Cortex of kidney (tissue), 1 donor: Measurements from ENCODE around the gene MYOCOS.

ENCODE experiments used
- DNase-seq: peaks from one replicate; lab custom pipeline; 2025; lab: John Stamatoyannopoulos, UW

MYOCOS gene

DNA sequence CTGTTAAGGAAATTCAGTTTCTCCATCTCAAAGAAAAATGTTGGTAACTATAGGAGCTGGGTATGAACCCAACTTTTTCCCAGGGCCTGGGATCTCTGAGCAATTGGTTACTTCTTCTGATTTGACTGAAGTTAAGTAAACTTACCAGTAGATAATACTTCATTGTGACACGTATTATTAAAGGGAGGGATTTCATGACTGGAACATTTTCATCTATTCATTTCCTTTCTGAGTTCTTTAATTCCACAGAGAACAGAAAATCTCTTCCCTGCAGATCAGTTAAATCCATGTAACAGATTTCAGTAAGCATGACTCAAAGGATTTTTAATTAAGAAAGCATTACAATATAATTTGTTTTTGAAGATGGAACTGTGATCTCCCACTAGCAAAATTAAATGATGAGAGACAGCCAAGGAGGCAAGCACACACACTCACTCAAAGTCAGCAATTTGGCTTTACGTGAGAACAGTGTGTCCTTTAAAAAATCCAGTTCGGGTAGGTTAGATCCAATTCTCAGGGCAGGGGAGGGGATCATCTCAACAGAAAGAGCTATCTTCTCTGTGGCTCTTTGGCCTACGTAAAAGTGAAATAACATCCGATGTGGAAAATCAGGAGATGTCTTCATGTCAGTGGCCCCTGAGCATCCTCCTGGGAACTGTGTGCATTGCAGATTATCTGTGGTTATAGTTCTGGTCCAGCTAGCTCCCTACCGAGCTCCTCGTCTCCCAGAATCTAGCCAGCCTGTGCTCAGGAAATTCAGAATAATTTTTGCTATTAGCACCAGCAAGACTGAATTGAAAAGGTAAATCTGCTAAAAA is 41.2 kb downstream of the MYOCOS start:
- no peak for DNase-seq

DNA sequence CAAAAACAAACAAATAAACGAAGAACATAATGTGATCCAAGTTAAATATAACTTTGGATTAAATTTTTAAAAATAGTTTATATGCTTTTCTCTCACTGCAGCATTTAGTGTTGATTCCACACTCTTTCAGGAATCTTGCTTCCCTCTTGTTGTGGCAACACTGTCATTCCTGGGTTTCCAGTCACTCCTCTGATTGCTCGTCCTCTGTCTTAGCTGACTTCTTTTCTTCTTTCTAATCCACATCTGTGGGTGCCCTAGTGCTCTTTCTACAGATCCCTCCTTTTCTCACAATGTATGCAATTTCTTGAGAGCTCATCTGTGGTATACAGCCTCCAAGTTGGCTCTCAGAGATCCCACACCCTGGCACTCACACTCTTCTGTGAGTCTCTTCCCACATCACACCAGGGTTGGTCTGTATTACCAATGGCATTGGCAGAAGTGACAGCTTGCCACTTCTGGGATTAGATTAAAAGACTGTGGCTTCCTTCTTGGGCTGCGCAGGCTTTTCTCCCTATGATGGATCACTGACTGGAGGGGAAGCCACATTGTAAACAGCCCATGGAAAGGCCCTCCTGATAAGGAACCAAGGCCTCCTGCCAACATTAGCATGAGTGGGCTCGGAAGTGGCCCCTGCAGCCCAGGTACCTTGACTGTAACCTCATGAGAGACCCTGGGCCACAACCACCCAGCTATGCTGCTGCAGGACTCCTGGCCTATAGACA is 42.0 kb downstream of the MYOCOS start:
- no peak for DNase-seq

DNA sequence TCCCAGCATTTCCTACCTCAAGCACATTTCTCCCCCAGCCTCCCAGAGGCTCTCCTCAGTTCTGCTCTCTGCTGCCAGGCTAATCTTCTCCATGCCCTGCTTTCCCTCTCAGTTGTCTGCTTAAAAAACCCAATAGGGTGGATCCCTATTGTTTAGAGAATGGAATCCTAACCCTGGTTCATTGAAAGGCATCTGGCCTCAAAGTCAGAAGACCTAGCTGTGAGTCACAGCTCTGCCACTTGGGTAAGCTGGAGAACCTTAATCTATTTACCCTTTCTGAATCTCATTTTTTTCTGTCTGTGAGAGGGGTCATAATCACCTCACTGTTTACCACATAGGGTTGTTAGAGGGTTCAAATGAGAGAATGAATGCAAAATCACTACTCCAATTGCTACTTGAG is 42.9 kb downstream of the MYOCOS start:
- no peak for DNase-seq

DNA sequence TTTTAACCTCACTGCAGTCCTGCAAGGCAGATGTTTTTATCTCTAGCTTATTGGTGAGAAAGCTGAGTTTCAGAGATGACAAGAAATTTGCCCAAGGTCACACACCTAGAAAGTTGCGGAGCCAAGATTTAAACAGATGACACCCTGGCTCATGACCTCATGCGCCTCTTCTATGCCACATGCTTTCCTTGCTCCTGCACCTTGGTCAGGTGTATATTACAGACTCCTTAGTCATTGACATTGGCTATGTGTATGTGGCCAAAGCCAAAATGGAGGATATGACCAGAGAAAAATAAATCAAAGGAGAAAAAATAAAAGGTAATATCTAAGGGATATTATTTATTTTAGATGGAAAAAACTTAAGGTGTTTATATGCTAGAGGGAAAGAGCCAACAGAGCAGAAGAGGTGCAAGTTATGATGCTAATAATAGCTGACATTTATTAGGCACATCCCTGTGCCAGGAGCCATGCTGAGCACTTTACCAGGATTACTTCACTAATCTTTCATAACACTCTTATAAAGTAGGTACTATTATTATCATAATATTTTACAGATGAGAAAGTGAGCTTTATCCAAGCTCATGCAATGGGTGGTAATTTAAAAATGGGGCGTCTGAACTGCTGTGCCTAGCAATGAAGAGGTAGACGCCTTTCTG is 44.2 kb downstream of the MYOCOS start:
- no peak for DNase-seq

DNA sequence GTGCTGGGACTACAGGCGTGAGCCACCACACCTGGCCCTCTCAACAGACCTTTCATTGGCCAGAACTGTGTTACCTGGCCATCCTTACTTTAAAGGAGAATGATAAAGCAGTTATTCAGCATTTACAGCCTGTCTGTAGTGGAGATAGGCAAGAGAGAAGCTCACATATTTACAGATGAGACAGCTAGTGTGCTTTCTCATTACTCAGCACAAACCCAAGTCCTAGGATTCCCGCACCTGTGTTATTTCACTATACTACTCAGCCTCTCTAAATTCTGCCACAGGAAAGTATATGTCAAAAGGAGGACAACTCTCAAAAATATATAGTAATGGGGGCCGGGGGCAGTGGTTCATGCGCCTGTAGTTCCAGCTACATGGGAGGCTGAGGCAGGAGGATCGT is 46.3 kb downstream of the MYOCOS start:
- no peak for DNase-seq

DNA sequence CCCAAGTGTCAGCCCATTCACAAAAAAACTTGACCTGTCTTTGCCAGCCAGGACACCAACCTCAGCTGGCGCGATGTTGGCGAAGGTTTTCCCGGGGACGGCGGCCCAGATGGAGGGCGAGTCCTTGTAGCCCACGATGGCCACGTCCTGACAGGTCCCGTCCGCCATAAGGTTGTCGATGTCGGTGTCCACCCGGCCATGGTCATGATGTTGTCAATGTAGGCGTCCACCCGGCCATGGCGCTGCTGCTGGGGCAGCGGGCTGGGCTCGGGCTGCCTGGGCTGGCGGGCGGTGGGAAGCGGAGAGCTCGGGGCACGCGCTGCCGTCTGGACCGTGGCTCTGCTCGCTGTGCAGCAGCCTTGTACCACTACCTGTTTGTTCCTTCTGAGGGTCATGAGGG is 48.7 kb downstream of the MYOCOS start:
- DNase-seq = no peak

DNA sequence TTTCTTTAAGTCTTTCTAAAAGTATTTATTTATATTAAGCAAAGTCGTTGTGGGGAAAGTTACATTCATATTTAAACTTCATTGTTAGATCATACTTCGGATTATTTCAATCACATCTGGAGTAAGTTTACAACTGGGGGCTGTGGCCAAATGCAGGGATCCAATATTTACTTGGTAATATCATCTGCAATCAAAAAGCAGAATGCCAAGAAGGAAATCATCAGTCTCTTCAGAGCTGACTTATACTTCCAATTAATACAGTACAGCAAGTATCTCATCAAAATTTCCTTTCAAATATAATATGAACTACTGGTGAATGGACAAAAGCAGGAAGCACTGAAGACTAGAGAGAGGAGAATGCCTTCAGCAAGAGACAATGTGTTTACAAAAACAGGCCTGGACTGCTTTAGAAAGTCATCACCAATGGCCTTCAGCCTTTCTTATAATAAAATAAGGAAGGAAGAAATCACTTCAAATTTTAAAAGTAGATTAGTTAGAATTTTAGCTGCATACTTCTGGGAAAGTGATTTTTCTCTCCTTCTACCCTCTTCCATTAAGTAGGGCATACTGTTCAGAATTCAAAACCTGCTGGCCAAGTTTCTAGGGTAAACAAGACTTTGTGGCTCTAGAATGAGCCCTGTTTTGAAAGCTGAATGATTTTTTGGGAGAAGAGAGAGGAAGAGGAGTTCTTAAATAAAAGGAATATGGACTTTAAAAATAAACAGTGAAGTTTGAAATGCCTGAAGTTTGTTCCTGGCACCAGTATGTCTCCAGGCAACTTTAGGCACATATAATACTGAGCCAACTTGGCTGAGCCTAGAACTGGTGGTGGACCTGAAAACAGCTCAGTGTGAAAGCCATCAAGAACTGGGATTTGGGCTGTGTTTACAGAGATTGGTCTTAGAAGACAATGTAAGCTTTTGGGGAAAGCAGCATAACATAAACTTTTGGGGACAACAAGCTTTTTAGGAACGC is 52.7 kb downstream of the MYOCOS start:
- DNase-seq = no peak
